HCEC 1CT (cell line): ENCODE data around the gene FOXI3.
"Not testable (repeated sequence)": the region's sequence is repeated elsewhere in the genome, so short reads cannot be mapped to it uniquely, and the experiment has no call there.

ENCODE experiments used
- DNase-seq: peaks from one replicate; pipeline ENCODE4 v3.0.0-alpha.2; 2017

The FOXI3 gene

GRCh38 chr2:88437010-88437409 lies 15.5 kb downstream of the FOXI3 start:
- DNase-seq, result no peak

- DNase-seq, result no peak
Observed at GRCh38 chr2:88429929-88430328, 22.6 kb downstream of the FOXI3 start.

- DNase-seq, result no peak
Observed at GRCh38 chr2:88423733-88424132, 28.8 kb downstream of the FOXI3 start.

- DNase-seq, result not testable (repeated sequence)
Observed at GRCh38 chr2:88419051-88419450, 33.4 kb downstream of the FOXI3 start.

- DNase-seq, result no peak
Observed at GRCh38 chr2:88416016-88416663, 36.4 kb downstream of the FOXI3 start.

- not testable (repeated sequence) for DNase-seq
Observed at GRCh38 chr2:88408870-88409269, 43.6 kb downstream of the FOXI3 start.

GRCh38 chr2:88400037-88400767 lies 52.3 kb downstream of the FOXI3 start:
- no peak for DNase-seq

- DNase-seq, result no peak
Observed at GRCh38 chr2:88398180-88398579, 54.3 kb downstream of the FOXI3 start.
